ENCODE results near the gene NRXN3. TPM values are rescaled to one million over a fixed set of nuclear protein-coding genes. Genes with fewer than 3 reads are reported as not detected.

Gene NRXN3
- total and polyA plus RNA-seq, 2 experiments from 2014 or later = 1.0 to 1.8 TPM

DNA sequence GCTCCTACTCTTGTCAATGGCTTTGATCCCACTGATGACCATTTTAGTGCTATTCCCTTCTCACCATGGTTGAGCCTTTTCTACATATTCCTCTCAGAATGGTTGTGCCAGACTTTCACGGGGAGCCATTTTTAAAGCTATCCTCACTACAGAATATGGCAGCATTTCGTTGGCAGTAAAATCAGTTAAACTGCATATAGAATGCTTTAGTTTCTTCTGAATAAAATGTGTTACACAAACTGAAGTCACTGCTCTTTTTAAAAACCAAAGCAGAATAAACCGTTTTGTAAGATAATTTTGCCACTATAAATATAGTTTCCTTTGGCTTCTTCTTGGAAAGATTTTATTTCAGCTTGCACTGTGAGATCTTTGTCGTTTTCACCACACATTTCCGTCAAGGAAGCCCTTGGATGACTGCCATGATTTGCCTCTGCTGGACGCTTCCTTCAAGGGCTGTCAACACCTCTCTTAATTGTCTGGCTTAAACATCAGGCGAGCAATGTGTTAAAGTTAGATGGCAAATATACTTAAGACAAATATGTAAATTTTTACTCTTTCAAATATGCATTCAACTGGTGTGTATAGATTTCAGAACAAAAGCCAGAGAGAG is 1416.9 kb downstream of the NRXN3 start:
- 0 out of 2 replicates have a peak, but pooled peaks cover 10% of the 10 kb centered on the region for H3K4me1 ChIP-seq (ENCODE audit: insufficient read depth)
- H3K9me2 ChIP-seq (ENCODE audit: insufficient read depth) = no peaks in the 10 kb centered on the region
- H3K4me3 ChIP-seq = no peak overlapping the region
- Mint-ChIP-seq H3K4me3 (no peak overlapping the region), H3K9me3 (peaks cover 16% of the 10 kb centered on the region), H3K4me1 (peaks cover 17% of the 10 kb centered on the region), H3K27me3 (ENCODE audit: insufficient read depth, low read depth, poor library complexity) (peaks cover 4% of the 10 kb centered on the region), H3K27ac (no peak overlapping the region; the same call in 1 of the 2 replicates), H3K36me3 (ENCODE audit: low read depth) (peaks cover 17% of the 10 kb centered on the region)
- DNase-seq (ENCODE audit: low spot score) (no peak), ATAC-seq (no peak)
- TF ChIP-seq JUNB (IDR thresholded peaks at IDR 0.05; ENCODE audit: unreplicated experiment) = no peak
- TF ChIP-seq, protein P1, sequence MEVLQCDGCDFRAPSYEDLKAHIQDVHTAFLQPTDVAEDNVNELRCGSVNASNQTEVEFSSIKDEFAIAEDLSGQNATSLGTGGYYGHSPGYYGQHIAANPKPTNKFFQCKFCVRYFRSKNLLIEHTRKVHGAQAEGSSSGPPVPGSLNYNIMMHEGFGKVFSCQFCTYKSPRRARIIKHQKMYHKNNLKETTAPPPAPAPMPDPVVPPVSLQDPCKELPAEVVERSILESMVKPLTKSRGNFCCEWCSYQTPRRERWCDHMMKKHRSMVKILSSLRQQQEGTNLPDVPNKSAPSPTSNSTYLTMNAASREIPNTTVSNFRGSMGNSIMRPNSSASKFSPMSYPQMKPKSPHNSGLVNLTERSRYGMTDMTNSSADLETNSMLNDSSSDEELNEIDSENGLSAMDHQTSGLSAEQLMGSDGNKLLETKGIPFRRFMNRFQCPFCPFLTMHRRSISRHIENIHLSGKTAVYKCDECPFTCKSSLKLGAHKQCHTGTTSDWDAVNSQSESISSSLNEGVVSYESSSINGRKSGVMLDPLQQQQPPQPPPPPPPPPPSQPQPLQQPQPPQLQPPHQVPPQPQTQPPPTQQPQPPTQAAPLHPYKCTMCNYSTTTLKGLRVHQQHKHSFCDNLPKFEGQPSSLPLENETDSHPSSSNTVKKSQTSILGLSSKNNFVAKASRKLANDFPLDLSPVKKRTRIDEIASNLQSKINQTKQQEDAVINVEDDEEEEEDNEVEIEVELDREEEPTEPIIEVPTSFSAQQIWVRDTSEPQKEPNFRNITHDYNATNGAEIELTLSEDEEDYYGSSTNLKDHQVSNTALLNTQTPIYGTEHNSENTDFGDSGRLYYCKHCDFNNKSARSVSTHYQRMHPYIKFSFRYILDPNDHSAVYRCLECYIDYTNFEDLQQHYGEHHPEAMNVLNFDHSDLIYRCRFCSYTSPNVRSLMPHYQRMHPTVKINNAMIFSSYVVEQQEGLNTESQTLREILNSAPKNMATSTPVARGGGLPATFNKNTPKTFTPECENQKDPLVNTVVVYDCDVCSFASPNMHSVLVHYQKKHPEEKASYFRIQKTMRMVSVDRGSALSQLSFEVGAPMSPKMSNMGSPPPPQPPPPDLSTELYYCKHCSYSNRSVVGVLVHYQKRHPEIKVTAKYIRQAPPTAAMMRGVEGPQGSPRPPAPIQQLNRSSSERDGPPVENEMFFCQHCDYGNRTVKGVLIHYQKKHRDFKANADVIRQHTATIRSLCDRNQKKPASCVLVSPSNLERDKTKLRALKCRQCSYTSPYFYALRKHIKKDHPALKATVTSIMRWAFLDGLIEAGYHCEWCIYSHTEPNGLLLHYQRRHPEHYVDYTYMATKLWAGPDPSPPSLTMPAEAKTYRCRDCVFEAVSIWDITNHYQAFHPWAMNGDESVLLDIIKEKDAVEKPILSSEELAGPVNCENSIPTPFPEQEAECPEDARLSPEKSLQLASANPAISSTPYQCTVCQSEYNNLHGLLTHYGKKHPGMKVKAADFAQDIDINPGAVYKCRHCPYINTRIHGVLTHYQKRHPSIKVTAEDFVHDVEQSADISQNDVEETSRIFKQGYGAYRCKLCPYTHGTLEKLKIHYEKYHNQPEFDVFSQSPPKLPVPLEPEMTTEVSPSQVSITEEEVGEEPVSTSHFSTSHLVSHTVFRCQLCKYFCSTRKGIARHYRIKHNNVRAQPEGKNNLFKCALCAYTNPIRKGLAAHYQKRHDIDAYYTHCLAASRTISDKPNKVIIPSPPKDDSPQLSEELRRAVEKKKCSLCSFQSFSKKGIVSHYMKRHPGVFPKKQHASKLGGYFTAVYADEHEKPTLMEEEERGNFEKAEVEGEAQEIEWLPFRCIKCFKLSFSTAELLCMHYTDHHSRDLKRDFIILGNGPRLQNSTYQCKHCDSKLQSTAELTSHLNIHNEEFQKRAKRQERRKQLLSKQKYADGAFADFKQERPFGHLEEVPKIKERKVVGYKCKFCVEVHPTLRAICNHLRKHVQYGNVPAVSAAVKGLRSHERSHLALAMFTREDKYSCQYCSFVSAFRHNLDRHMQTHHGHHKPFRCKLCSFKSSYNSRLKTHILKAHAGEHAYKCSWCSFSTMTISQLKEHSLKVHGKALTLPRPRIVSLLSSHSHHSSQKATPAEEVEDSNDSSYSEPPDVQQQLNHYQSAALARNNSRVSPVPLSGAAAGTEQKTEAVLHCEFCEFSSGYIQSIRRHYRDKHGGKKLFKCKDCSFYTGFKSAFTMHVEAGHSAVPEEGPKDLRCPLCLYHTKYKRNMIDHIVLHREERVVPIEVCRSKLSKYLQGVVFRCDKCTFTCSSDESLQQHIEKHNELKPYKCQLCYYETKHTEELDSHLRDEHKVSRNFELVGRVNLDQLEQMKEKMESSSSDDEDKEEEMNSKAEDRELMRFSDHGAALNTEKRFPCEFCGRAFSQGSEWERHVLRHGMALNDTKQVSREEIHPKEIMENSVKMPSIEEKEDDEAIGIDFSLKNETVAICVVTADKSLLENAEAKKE (CRISPR knock-in tag; IDR thresholded peaks at IDR 0.05) = no peak
- no peak for TF ChIP-seq EZH2 (IDR thresholded peaks at IDR 0.05; ENCODE audit: low read depth, unreplicated experiment)
- no peak for TF ChIP-seq EZH2phosphoT487 (IDR thresholded peaks at IDR 0.05; ENCODE audit: unreplicated experiment)
- no peak for TF ChIP-seq POLR2AphosphoS5 (IDR thresholded peaks at IDR 0.05; ENCODE audit: low read depth)
- TF ChIP-seq NANOG (IDR thresholded peaks at IDR 0.05; ENCODE audit: borderline replicate concordance) = no peak
- TF ChIP-seq ZNF114 (CRISPR knock-in tag; IDR thresholded peaks at IDR 0.05) = no peak
- no peak for TF ChIP-seq CTCF (conservative IDR thresholded peaks at IDR 0.05; ENCODE audit: low read depth in 2 of 2)
- TF ChIP-seq STAT1 (IDR thresholded peaks at IDR 0.05; ENCODE audit: unreplicated experiment) = no peak
- TF ChIP-seq ZNF331 (CRISPR knock-in tag; IDR thresholded peaks at IDR 0.05; ENCODE audit: low read depth) = no peak
- TF ChIP-seq REST (IDR thresholded peaks at IDR 0.05; ENCODE audit: unreplicated experiment) = no peak
- no peak for TF ChIP-seq CREB1 (CRISPR knock-in tag; IDR thresholded peaks at IDR 0.05; ENCODE audit: low read depth)
- H3K27ac ChIP-seq (ENCODE audit: low read depth) = no peak overlapping the region
- H3K79me2 ChIP-seq (replicated peaks; ENCODE audit: insufficient read depth) = no peaks in the 10 kb centered on the region
- H3K4me2 ChIP-seq = no peak overlapping the region
- no peaks in the 10 kb centered on the region for H3K36me3 ChIP-seq (ENCODE audit: insufficient read depth)
- H3K27me3 ChIP-seq (ENCODE audit: insufficient read depth) = no peaks in the 10 kb centered on the region
- no peaks in the 10 kb centered on the region for H4K20me1 ChIP-seq (replicated peaks; ENCODE audit: insufficient read depth)
- H2AFZ ChIP-seq = no peak overlapping the region
- no peaks in the 10 kb centered on the region for H3F3A ChIP-seq (replicated peaks; ENCODE audit: low read depth)

Data from GM23338 (cell line).